ENCODE data around the gene THADA. TPM values are rescaled to one million over a fixed set of nuclear protein-coding genes. Genes with fewer than 3 reads are reported as not detected.
A peak's percentile ranks its signal among the peaks of the same experiment; 100 is the strongest.

THADA gene
- total RNA-seq, 1 donor, result 39.4 TPM

DNA sequence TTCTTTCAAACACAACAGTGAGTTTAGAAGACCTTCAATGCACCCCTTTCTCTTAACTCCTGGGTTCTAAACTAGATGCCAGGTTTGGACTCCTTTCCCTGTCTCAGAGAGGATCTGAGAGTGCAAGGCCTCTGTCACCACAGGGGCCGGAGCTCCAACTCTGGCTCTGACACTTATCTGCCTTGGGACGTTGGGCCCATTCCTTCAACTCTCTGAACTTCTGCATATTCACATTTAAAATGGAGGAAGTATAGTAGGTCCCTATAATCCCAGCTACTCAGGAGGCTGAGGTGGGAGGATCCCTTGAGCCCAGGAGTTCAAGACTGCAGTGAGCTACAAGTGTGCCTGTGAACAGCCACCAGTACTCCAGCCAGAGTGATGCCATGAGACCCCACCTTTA lies 325.4 kb downstream of the THADA start:
- TF ChIP-seq, protein P1, sequence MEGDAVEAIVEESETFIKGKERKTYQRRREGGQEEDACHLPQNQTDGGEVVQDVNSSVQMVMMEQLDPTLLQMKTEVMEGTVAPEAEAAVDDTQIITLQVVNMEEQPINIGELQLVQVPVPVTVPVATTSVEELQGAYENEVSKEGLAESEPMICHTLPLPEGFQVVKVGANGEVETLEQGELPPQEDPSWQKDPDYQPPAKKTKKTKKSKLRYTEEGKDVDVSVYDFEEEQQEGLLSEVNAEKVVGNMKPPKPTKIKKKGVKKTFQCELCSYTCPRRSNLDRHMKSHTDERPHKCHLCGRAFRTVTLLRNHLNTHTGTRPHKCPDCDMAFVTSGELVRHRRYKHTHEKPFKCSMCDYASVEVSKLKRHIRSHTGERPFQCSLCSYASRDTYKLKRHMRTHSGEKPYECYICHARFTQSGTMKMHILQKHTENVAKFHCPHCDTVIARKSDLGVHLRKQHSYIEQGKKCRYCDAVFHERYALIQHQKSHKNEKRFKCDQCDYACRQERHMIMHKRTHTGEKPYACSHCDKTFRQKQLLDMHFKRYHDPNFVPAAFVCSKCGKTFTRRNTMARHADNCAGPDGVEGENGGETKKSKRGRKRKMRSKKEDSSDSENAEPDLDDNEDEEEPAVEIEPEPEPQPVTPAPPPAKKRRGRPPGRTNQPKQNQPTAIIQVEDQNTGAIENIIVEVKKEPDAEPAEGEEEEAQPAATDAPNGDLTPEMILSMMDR (IDR thresholded peaks at IDR 0.05; ENCODE audit: extremely low read depth, low read depth, low read length), result no peak
- Histone ChIP-seq H3K27ac (ENCODE audit: low read depth, low read length) (peak overlapping the region; percentile 75), H3K79me2 (ENCODE audit: insufficient read depth, low read length) (no peaks in the 10 kb centered on the region)

DNA sequence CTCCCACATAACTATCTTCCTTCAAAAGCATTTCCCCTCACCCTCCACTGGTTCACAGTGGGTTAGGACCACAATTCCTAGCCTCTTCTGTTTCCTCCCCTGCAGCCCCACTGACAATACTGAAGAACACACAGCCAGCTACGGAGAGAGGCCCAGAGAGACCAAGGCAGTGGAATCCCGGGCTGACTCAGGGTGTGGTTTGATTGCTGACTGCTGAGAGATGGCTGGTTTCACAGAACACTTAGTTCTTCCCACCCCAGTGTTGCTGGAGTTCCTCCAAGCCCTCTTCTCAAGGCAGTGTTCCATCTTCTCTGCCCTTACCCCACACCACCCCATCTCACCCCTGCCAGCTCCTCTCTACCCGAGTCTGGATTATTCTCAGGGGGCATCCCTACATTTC lies 326.1 kb downstream of the THADA start:
- Histone ChIP-seq H3K4me2 (ENCODE audit: insufficient read depth, low read length) (peak overlapping the region; percentile 77), H4K20me1 (ENCODE audit: insufficient read depth, low read length) (peaks cover 4% of the 10 kb centered on the region), H3K9me3 (ENCODE audit: low read depth, low read length) (no peaks in the 10 kb centered on the region), H3K79me2 (ENCODE audit: insufficient read depth, low read length) (no peaks in the 10 kb centered on the region), H3K27ac (ENCODE audit: low read depth, low read length) (peak overlapping the region; percentile 75), H2AFZ (ENCODE audit: low read length) (no peak overlapping the region), H3K27me3 (ENCODE audit: insufficient read depth, low read length) (no peaks in the 10 kb centered on the region), H3K4me3 (ENCODE audit: insufficient read depth, low read length) (no peak overlapping the region), H3K4me1 (ENCODE audit: insufficient read depth, low read length) (peaks cover 41% of the 10 kb centered on the region), H3K36me3 (ENCODE audit: insufficient read depth, low read length) (no peaks in the 10 kb centered on the region)
- TF ChIP-seq, protein P1 (IDR thresholded peaks at IDR 0.05; ENCODE audit: extremely low read depth, low read depth, low read length), result no peak
- peak; percentile 93 for DNase-seq (ENCODE audit: insufficient read length, low spot score, missing footprints)

More for the DNA sequence above, 325.4 kb downstream of the THADA start:
- Histone ChIP-seq H3K4me1 (ENCODE audit: insufficient read depth, low read length) (peaks cover 36% of the 10 kb centered on the region), H2AFZ (ENCODE audit: low read length) (no peak overlapping the region), H4K20me1 (ENCODE audit: insufficient read depth, low read length) (peaks cover 4% of the 10 kb centered on the region), H3K4me2 (ENCODE audit: insufficient read depth, low read length) (no peak overlapping the region), H3K9me3 (ENCODE audit: low read depth, low read length) (no peaks in the 10 kb centered on the region), H3K27me3 (ENCODE audit: insufficient read depth, low read length) (no peaks in the 10 kb centered on the region), H3K4me3 (ENCODE audit: insufficient read depth, low read length) (no peak overlapping the region), H3K36me3 (ENCODE audit: insufficient read depth, low read length) (no peaks in the 10 kb centered on the region)
- no peak for DNase-seq (ENCODE audit: insufficient read length, low spot score, missing footprints)

DNA sequence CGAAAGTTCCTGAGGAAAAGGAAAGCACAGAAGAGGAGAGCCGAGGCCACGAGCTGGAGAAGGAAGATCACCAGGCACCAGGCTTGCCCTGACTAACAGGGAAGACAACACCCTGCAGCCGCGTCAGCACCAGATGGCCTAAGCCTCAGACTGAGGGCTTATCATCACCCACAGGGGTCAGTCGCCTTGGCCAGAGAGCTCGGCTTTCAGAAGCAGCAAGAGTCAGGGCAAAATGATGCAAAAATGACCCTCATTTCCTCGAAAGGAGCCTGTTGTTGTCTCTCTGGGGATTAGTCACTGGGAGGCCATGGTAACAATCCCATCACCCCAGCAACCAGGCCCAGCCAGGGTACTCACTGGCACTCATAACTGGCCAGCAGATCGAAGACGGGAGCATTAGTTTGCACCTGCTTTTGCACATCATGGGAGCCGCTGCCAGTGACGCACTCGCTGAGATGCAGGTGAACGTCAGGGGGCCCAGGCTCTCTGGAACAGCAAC lies 326.7 kb downstream of the THADA start:
- Histone ChIP-seq H4K20me1 (ENCODE audit: insufficient read depth, low read length) (peaks cover 4% of the 10 kb centered on the region), H3K36me3 (ENCODE audit: insufficient read depth, low read length) (no peaks in the 10 kb centered on the region), H3K4me2 (ENCODE audit: insufficient read depth, low read length) (peak overlapping the region; percentile 77), H2AFZ (ENCODE audit: low read length) (no peak overlapping the region), H3K4me3 (ENCODE audit: insufficient read depth, low read length) (peak overlapping the region; percentile 35), H3K79me2 (ENCODE audit: insufficient read depth, low read length) (no peaks in the 10 kb centered on the region), H3K4me1 (ENCODE audit: insufficient read depth, low read length) (peaks cover 41% of the 10 kb centered on the region), H3K9me3 (ENCODE audit: low read depth, low read length) (no peaks in the 10 kb centered on the region), H3K27ac (ENCODE audit: low read depth, low read length) (peak overlapping the region; percentile 75), H3K27me3 (ENCODE audit: insufficient read depth, low read length) (no peaks in the 10 kb centered on the region)
- TF ChIP-seq, protein P1 (IDR thresholded peaks at IDR 0.05; ENCODE audit: extremely low read depth, low read depth, low read length), result peak; percentile 31
- DNase-seq (ENCODE audit: insufficient read length, low spot score, missing footprints), result peak; percentile 93

- peaks cover 4% of the 10 kb centered on the region for H4K20me1 ChIP-seq (ENCODE audit: insufficient read depth, low read length)
- no peaks in the 10 kb centered on the region for H3K79me2 ChIP-seq (ENCODE audit: insufficient read depth, low read length)
- peak overlapping the region; percentile 77 for H3K4me2 ChIP-seq (ENCODE audit: insufficient read depth, low read length)
- no peak overlapping the region for H2AFZ ChIP-seq (ENCODE audit: low read length)
- peaks cover 33% of the 10 kb centered on the region for H3K4me1 ChIP-seq (ENCODE audit: insufficient read depth, low read length)
- H3K9me3 ChIP-seq (ENCODE audit: low read depth, low read length), result no peaks in the 10 kb centered on the region
- TF ChIP-seq, protein P1 (IDR thresholded peaks at IDR 0.05; ENCODE audit: extremely low read depth, low read depth, low read length), result no peak
- peak overlapping the region; percentile 35 for H3K4me3 ChIP-seq (ENCODE audit: insufficient read depth, low read length)
- peak overlapping the region; percentile 75 for H3K27ac ChIP-seq (ENCODE audit: low read depth, low read length)
- H3K36me3 ChIP-seq (ENCODE audit: insufficient read depth, low read length), result no peaks in the 10 kb centered on the region
- no peak for DNase-seq (ENCODE audit: insufficient read length, low spot score, missing footprints)
- H3K27me3 ChIP-seq (ENCODE audit: insufficient read depth, low read length), result no peaks in the 10 kb centered on the region
These were observed 327.5 kb downstream of the THADA start for GRCh38 chr2:43268066-43268953.

All from osteoblast (primary cell).